HCT116 (cell line): Measurements from ENCODE around the gene TMEM164. TPM values are rescaled to one million over a fixed set of nuclear protein-coding genes. Genes with fewer than 3 reads are reported as not detected.

ENCODE experiments used
- ATAC-seq: fragments of 200-7000 bp; cut with Tn5 transposase; 2 replicates; pipeline ENCODE4 v1.9.1; 2020; ENCODE audit warnings: mild to moderate bottlenecking, moderate library complexity
- BruUV-seq: library from RNA; stranded (reverse); fragments of 400-500 nt; replicated peaks from 2 replicates; lab custom pipeline; 2021; lab: Mats Ljungman, UMichigan
- CTCF ChIA-PET: fragments of 300-600 bp; sonication (Branson Sonifier 250); formaldehyde crosslinking; loops from one replicate; lab custom pipeline; 2021; ENCODE audit warnings: antibody characterized with exemption; lab: Charles Lee
- POLR2A ChIA-PET: fragments of 300-600, 350-600 bp; sonication (Branson Sonifier 250); formaldehyde crosslinking; loops from one replicate; lab custom pipeline; 2021; ENCODE audit warnings: antibody characterized with exemption; lab: Charles Lee
- RAD21 ChIA-PET, 2 experiments: fragments of 300-600 bp; sonication (Branson Sonifier 250); formaldehyde crosslinking; loops; one replicate each; lab custom pipeline; 2023; ENCODE audit warnings: low total read pairs in 2 of 2; ENCODE audit not compliant: uncharacterized antibody in 2 of 2, unreplicated experiment in 2 of 2, low non-redundant PET in 1 of 2; lab: Charles Lee
- DNase-seq: peaks from one replicate; pipeline ENCODE4 v3.0.0-alpha.2; 2010; ENCODE audit warnings: low read depth, low spot score
- H2AFZ ChIP-seq: fragments of 200-600 bp; shearing (Covaris generic), sonication (generic); 2 replicates; pipeline ENCODE4 v1.6.1; 2017; ENCODE audit warnings: low read depth, mixed run types, mixed read lengths, antibody characterized with exemption, low read length; ENCODE audit not compliant: poor library complexity, severe bottlenecking
- H3K27ac ChIP-seq: 2 replicates; pipeline ENCODE4 v1.5.1; 2012; ENCODE audit warnings: low read depth, low read length
- H3K27me3 ChIP-seq: fragments of 200-600 bp; sonication (generic); 2 replicates; pipeline ENCODE4 v1.6.1; 2016; ENCODE audit warnings: mixed run types, low read length, mixed read lengths; ENCODE audit not compliant: insufficient read depth
- H3K36me3 ChIP-seq, 2 experiments: fragments of 200-500 bp in 1 of 2; fragments of 200-600 bp in 1 of 2; sonication (Bioruptor generic) in 1 of 2; sonication (generic) in 1 of 2; 2 replicates each; pipeline versions ENCODE4 v1.5.1 to v1.6.1; 2014 to 2016; ENCODE audit warnings: low read length in 2 of 2, inconsistent platforms in 1 of 2, mixed read lengths in 1 of 2, mixed run types in 1 of 2; ENCODE audit not compliant: insufficient read depth in 2 of 2, control insufficient read depth in 1 of 2
- H3K4me1 ChIP-seq, 2 experiments: fragments of 200-600 bp in 1 of 2; sonication (generic) in 1 of 2; 2 replicates each; pipeline versions ENCODE4 v1.5.1 to v1.6.1; 2012 to 2017; ENCODE audit warnings: low read length in 2 of 2, inconsistent platforms in 1 of 2, mild to moderate bottlenecking in 1 of 2, mixed read lengths in 1 of 2, mixed run types in 1 of 2, moderate library complexity in 1 of 2; ENCODE audit not compliant: insufficient read depth in 2 of 2, control insufficient read depth in 1 of 2
- H3K4me2 ChIP-seq: fragments of 200-600 bp; sonication (generic); 2 replicates; pipeline ENCODE4 v1.6.1; 2017; ENCODE audit warnings: mixed run types, low read length, mixed read lengths
- H3K4me3 ChIP-seq, 2 experiments: fragments of 200-600 bp in 1 of 2; sonication (generic) in 1 of 2; replicated peaks in 1 of 2; 2 replicates each; pipeline ENCODE4 v1.5.1; 2011 to 2016; ENCODE audit warnings: low read length in 2 of 2, control low read depth in 1 of 2, low read depth in 1 of 2, mild to moderate bottlenecking in 1 of 2, mixed read lengths in 1 of 2, mixed run types in 1 of 2
- H3K79me2 ChIP-seq: fragments of 200-600 bp; sonication (generic); 2 replicates; pipeline ENCODE4 v1.6.1; 2017; ENCODE audit warnings: mild to moderate bottlenecking, mixed run types, low read length, moderate library complexity, mixed read lengths; ENCODE audit not compliant: insufficient read depth
- H3K9ac ChIP-seq: fragments of 200-600 bp; sonication (generic); 2 replicates; pipeline ENCODE4 v1.6.1; 2016; ENCODE audit warnings: low read length, mixed read lengths
- H3K9me2 ChIP-seq: fragments of 200-600 bp; sonication (generic), shearing (Covaris generic); 2 replicates; pipeline ENCODE4 v1.6.1; 2017; ENCODE audit warnings: mixed run types, mild to moderate bottlenecking, moderate library complexity; ENCODE audit not compliant: insufficient read depth
- H3K9me3 ChIP-seq, 2 experiments: fragments of 200-500 bp in 1 of 2; fragments of 200-600 bp in 1 of 2; sonication (Bioruptor generic) in 1 of 2; sonication (generic) in 1 of 2; 2 replicates each; pipeline ENCODE4 v1.6.1; 2014 to 2017; ENCODE audit warnings: low read length in 2 of 2, mixed read lengths in 2 of 2, inconsistent platforms in 1 of 2, low read depth in 1 of 2, mild to moderate bottlenecking in 1 of 2, mixed run types in 1 of 2, moderate library complexity in 1 of 2; ENCODE audit not compliant: control insufficient read depth in 1 of 2, insufficient read depth in 1 of 2
- H4K20me1 ChIP-seq: fragments of 200-600 bp; sonication (generic), shearing (Covaris generic); 2 replicates; pipeline ENCODE4 v1.6.1; 2017; ENCODE audit warnings: mixed run types, mild to moderate bottlenecking, moderate library complexity; ENCODE audit not compliant: insufficient read depth
- CBX3 ChIP-seq: IDR thresholded peaks from 2 replicates; pipeline ENCODE4 v1.6.1; 2012; ENCODE audit warnings: low read depth
- CEBPB ChIP-seq: IDR thresholded peaks from 2 replicates; pipeline ENCODE4 v1.6.1; 2012; ENCODE audit warnings: low read depth
- EGR1 ChIP-seq: IDR thresholded peaks from 2 replicates; pipeline ENCODE4 v1.6.1; 2012; ENCODE audit warnings: low read depth
- EZH2 ChIP-seq: fragments of 200-600 bp; sonication (generic); IDR thresholded peaks from 2 replicates; pipeline ENCODE4 v1.6.1; 2017; ENCODE audit warnings: antibody characterized with exemption, mixed run types
- EZH2phosphoT487 ChIP-seq: fragments of 200-600 bp; IDR thresholded peaks from 2 replicates; pipeline ENCODE4 v1.6.1; 2018; ENCODE audit warnings: antibody characterized with exemption, borderline replicate concordance
- FOSL1 ChIP-seq: IDR thresholded peaks from 2 replicates; pipeline ENCODE4 v1.6.1; 2012; ENCODE audit warnings: low read depth
- JUND ChIP-seq: IDR thresholded peaks from 2 replicates; pipeline ENCODE4 v1.6.1; 2012
- POLR2A ChIP-seq: IDR thresholded peaks from 2 replicates; pipeline ENCODE4 v1.7.0; 2011; ENCODE audit warnings: borderline replicate concordance; ENCODE audit not compliant: insufficient read depth, insufficient read length; ENCODE audit errors: extremely low read depth
- POLR2AphosphoS5 ChIP-seq: IDR thresholded peaks from 2 replicates; pipeline ENCODE4 v1.6.1; 2011; ENCODE audit warnings: mild to moderate bottlenecking, low read depth, low read length, moderate library complexity
- SIN3A ChIP-seq: IDR thresholded peaks from 2 replicates; pipeline ENCODE4 v1.6.1; 2012; ENCODE audit warnings: low read depth
- SP1 ChIP-seq: IDR thresholded peaks from 2 replicates; pipeline ENCODE4 v1.6.1; 2012; ENCODE audit warnings: low read depth
- SRF ChIP-seq: IDR thresholded peaks from 2 replicates; pipeline ENCODE4 v1.6.1; 2012; ENCODE audit warnings: low read depth
- TCF7L2 ChIP-seq: IDR thresholded peaks from 2 replicates; pipeline ENCODE4 v1.7.0; 2011; ENCODE audit warnings: borderline replicate concordance, inconsistent platforms; ENCODE audit not compliant: insufficient read depth, insufficient read length; ENCODE audit errors: extremely low read depth
- intact Hi-C: fragments of 100-400 bp; cut with micrococcal nuclease; formaldehyde crosslinking; loops from 2 replicates; pipeline ENCODE4 v1.10.0; 2022
- total RNA-seq: library from RNA; stranded (reverse); gene quantifications from one replicate; pipeline ENCODE4 v1.2.1, GENCODE V29; 2021; ENCODE audit not compliant: unreplicated experiment
- TF ChIP-seq, protein P1 (sequence below): IDR thresholded peaks from 2 replicates; pipeline ENCODE4 v1.6.1; 2011; ENCODE audit warnings: mild to moderate bottlenecking, low read length, moderate library complexity; ENCODE audit not compliant: insufficient replicate concordance; ENCODE audit errors: extremely low read depth
- TF ChIP-seq, protein P2 (sequence below): IDR thresholded peaks from 2 replicates; pipeline ENCODE4 v1.6.1; 2012
- TF ChIP-seq, protein P3 (sequence below): IDR thresholded peaks from 2 replicates; pipeline ENCODE4 v1.6.1; 2012
- TF ChIP-seq, protein P4 (sequence below), 3 experiments: fragments of 200-600 bp in 1 of 3; sonication (generic) in 1 of 3; IDR thresholded peaks in 2 of 3; conservative IDR thresholded peaks in 1 of 3; 2 replicates each; pipeline ENCODE4 v1.5.1; 2012 to 2017; ENCODE audit warnings: low read depth in 2 of 3, low read length in 2 of 3, antibody characterized with exemption in 1 of 3, borderline replicate concordance in 1 of 3, control low read depth in 1 of 3, mild to moderate bottlenecking in 1 of 3, mixed read lengths in 1 of 3, mixed run types in 1 of 3, moderate library complexity in 1 of 3; ENCODE audit not compliant: insufficient read depth in 1 of 3

Gene TMEM164
- total RNA-seq, 1 experiment from 2014 or later, result 18.7 TPM

DNA sequence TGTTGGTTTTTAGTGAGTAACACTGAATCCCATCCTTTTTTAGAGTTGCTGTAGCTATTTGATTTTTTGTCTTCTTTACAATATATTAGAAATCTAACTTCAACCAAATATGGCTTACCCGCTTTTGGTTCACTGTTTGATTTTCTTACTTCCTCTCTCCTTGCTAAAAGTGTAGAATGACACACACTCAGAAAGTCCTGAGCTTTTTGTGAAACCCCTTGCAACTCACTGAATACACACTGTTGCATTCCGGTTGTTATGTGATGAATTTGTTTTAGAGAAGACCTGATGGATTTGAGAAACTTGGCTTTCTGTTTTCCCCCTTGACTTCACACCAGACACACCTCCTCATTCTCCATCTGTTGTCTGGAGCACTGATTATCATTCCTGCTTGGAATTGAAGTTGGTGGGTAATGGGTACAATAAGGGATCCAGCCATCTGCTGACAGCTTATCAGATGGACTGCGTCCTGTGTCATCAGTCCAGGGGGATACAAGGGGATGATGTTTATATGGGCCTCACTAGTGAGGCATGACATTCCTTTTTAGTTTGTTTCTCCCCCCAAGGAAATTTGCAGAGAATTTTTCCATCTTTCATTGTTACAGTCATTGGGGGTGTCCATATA, 5.2 kb downstream of the TMEM164 start:
- H3K27ac ChIP-seq, result no peak overlapping the region
- no peak overlapping the region for H3K9ac ChIP-seq
- H3K36me3 ChIP-seq, result no peaks in the 10 kb centered on the region
- POLR2A ChIA-PET, result no interaction called here
- no peak overlapping the region for H3K4me2 ChIP-seq
- no peak for TF ChIP-seq SIN3A
- no peak for TF ChIP-seq EZH2phosphoT487
- TF ChIP-seq, protein P1, sequence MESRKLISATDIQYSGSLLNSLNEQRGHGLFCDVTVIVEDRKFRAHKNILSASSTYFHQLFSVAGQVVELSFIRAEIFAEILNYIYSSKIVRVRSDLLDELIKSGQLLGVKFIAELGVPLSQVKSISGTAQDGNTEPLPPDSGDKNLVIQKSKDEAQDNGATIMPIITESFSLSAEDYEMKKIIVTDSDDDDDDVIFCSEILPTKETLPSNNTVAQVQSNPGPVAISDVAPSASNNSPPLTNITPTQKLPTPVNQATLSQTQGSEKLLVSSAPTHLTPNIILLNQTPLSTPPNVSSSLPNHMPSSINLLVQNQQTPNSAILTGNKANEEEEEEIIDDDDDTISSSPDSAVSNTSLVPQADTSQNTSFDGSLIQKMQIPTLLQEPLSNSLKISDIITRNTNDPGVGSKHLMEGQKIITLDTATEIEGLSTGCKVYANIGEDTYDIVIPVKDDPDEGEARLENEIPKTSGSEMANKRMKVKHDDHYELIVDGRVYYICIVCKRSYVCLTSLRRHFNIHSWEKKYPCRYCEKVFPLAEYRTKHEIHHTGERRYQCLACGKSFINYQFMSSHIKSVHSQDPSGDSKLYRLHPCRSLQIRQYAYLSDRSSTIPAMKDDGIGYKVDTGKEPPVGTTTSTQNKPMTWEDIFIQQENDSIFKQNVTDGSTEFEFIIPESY, result no peak
- no peak for TF ChIP-seq TCF7L2
- TF ChIP-seq CBX3, result no peak
- TF ChIP-seq JUND, result no peak
- TF ChIP-seq POLR2A, result no peak
- TF ChIP-seq, protein P2, sequence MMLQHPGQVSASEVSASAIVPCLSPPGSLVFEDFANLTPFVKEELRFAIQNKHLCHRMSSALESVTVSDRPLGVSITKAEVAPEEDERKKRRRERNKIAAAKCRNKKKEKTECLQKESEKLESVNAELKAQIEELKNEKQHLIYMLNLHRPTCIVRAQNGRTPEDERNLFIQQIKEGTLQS, result no peak
- TF ChIP-seq, protein P3, sequence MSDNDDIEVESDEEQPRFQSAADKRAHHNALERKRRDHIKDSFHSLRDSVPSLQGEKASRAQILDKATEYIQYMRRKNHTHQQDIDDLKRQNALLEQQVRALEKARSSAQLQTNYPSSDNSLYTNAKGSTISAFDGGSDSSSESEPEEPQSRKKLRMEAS, result no peak
- no peak for TF ChIP-seq SRF
- TF ChIP-seq, protein P4, sequence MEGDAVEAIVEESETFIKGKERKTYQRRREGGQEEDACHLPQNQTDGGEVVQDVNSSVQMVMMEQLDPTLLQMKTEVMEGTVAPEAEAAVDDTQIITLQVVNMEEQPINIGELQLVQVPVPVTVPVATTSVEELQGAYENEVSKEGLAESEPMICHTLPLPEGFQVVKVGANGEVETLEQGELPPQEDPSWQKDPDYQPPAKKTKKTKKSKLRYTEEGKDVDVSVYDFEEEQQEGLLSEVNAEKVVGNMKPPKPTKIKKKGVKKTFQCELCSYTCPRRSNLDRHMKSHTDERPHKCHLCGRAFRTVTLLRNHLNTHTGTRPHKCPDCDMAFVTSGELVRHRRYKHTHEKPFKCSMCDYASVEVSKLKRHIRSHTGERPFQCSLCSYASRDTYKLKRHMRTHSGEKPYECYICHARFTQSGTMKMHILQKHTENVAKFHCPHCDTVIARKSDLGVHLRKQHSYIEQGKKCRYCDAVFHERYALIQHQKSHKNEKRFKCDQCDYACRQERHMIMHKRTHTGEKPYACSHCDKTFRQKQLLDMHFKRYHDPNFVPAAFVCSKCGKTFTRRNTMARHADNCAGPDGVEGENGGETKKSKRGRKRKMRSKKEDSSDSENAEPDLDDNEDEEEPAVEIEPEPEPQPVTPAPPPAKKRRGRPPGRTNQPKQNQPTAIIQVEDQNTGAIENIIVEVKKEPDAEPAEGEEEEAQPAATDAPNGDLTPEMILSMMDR (IDR thresholded peaks at IDR 0.05 in 2 of 3, conservative IDR thresholded peaks at IDR 0.05 in 1 of 3; ENCODE audit: borderline replicate concordance in 1 of 3, insufficient read depth in 1 of 3, low read depth in 2 of 3, low read length in 2 of 3), result no peak
- no peak for TF ChIP-seq EGR1
- no peak for TF ChIP-seq CEBPB
- TF ChIP-seq SP1, result no peak
- TF ChIP-seq EZH2, result no peak
- TF ChIP-seq POLR2AphosphoS5, result no peak
- TF ChIP-seq FOSL1, result no peak
- TF ChIP-seq, all 23 proteins: peak for 0
- no peak for ATAC-seq
- no peaks in the 10 kb centered on the region for H3K27me3 ChIP-seq
- ChIA-PET RAD21 (no interaction called here), CTCF (no interaction called here)
- no peak for DNase-seq
- no peak overlapping the region for H3K4me3 ChIP-seq
- H4K20me1 ChIP-seq, result no peaks in the 10 kb centered on the region
- no peaks in the 10 kb centered on the region for H3K9me2 ChIP-seq
- peaks cover 0 to 13% of the 10 kb centered on the region in 2 experiments; a peak in 2 of 4 replicates for H3K4me1 ChIP-seq
- BruUV-seq, result no TSS peak
- H3K79me2 ChIP-seq, result no peaks in the 10 kb centered on the region; the same call in 1 of the 2 replicates
- H3K9me3 ChIP-seq, result no peaks in the 10 kb centered on the region
- intact Hi-C loops, result no loop called here
- no peak overlapping the region for H2AFZ ChIP-seq
